Panc1 (cell line): Measurements from ENCODE around the gene SLC35D2.

Source experiments
- CTCF ChIP-seq: fragments of 450-650 bp; IDR thresholded peaks from 2 replicates; pipeline ENCODE4 v1.5.1; 2017; ENCODE audit warnings: mild to moderate bottlenecking
- POLR2AphosphoS5 ChIP-seq: IDR thresholded peaks from 2 replicates; pipeline ENCODE4 v1.6.1; 2012; ENCODE audit warnings: mild to moderate bottlenecking, low read depth, low read length, moderate library complexity
- REST ChIP-seq, 2 experiments: IDR thresholded peaks; 2 replicates each; pipeline ENCODE4 v1.6.1; 2011 to 2012; ENCODE audit warnings: low read depth in 2 of 2, control low read depth in 1 of 2, low read length in 1 of 2, mild to moderate bottlenecking in 1 of 2, moderate library complexity in 1 of 2; ENCODE audit not compliant: insufficient read depth in 1 of 2

- no peak for TF ChIP-seq CTCF
- no peak for TF ChIP-seq POLR2AphosphoS5
- no peak for TF ChIP-seq REST (IDR thresholded peaks at IDR 0.05; ENCODE audit: insufficient read depth in 1 of 2, low read depth in 2 of 2, low read length in 1 of 2)
Measured at GRCh38 chr9:96340707-96341106, 42.8 kb downstream of the SLC35D2 start.
